Measurements from ENCODE around the gene CCDC178. TPM values are rescaled to one million over a fixed set of nuclear protein-coding genes. Genes with fewer than 3 reads are reported as not detected.
A peak's percentile ranks its signal among the peaks of the same experiment; 100 is the strongest.

Gene CCDC178
- total and polyA plus RNA-seq, 2 donors from 2014 or later = 3.7 to 4.6 TPM

DNA sequence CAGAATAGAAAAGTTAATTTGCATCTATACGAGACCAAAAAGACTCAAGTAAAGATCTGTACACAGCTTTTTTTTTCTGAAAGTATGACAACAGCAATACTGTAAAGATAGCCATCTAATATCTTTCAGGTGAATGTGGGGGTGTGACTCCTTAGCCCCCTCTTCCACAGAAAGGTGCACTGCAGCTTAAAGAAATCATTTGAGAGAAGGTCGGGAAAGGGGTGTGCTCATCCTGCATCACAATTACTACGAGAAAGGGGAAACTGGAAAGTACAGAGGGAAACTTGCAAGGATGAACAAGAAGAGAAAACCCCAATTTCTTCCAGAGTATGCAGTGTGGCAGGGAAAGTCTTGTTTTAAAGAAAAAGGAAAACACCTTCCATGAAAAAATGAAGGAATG lies 255.6 kb downstream of the CCDC178 start:
- intact Hi-C loops (cut with DNase I) = no loop called here
- TF ChIP-seq, protein P1, sequence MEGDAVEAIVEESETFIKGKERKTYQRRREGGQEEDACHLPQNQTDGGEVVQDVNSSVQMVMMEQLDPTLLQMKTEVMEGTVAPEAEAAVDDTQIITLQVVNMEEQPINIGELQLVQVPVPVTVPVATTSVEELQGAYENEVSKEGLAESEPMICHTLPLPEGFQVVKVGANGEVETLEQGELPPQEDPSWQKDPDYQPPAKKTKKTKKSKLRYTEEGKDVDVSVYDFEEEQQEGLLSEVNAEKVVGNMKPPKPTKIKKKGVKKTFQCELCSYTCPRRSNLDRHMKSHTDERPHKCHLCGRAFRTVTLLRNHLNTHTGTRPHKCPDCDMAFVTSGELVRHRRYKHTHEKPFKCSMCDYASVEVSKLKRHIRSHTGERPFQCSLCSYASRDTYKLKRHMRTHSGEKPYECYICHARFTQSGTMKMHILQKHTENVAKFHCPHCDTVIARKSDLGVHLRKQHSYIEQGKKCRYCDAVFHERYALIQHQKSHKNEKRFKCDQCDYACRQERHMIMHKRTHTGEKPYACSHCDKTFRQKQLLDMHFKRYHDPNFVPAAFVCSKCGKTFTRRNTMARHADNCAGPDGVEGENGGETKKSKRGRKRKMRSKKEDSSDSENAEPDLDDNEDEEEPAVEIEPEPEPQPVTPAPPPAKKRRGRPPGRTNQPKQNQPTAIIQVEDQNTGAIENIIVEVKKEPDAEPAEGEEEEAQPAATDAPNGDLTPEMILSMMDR (IDR thresholded peaks at IDR 0.05; ENCODE audit: borderline replicate concordance, extremely low read depth, insufficient read depth) = no peak
- no peak overlapping the region for H3K4me3 ChIP-seq (ENCODE audit: low read length in 3 of 3)
- DNase-seq = peak in 1 of 5 donors; percentile 9
- no peaks in the 10 kb centered on the region for H3K9me3 ChIP-seq (ENCODE audit: control insufficient read depth in 2 of 3, insufficient read depth in 1 of 3, low read length in 3 of 3)
- no peaks in the 10 kb centered on the region for H3K36me3 ChIP-seq (ENCODE audit: control insufficient read depth in 2 of 3, insufficient read depth in 3 of 3, low read length in 3 of 3)
- H3K9ac ChIP-seq (ENCODE audit: low read length in 3 of 3) = no peak overlapping the region
- H3K27ac ChIP-seq (ENCODE audit: low read depth in 2 of 2, low read length in 2 of 2) = no peak overlapping the region
- no peaks in the 10 kb centered on the region for H3K4me1 ChIP-seq (ENCODE audit: control insufficient read depth in 2 of 3, insufficient read depth in 2 of 3, low read depth in 1 of 3, low read length in 3 of 3)
- H3K27me3 ChIP-seq (ENCODE audit: control insufficient read depth, insufficient read depth, low read length) = no peaks in the 10 kb centered on the region
- FAIRE-seq = no peak

DNA sequence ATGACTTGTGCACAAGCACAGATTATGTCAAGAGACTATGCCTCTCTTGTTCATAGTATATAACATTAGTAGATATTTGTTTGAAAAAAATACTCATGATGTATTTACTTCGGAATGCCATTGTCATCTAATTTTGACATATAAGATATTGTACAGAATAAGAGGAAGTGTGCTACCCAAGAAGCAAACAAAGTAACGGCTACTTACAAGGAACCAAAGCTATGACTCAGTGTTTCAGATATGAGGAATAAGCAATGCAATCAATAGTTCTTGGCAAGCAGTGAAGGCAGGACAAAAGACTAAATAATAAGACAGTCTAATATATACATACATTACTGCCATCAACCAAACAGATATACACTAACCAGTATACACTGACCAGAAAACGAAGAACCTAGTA lies 256.3 kb downstream of the CCDC178 start:
- no peak overlapping the region for H3K27ac ChIP-seq (ENCODE audit: low read depth in 2 of 2, low read length in 2 of 2)
- no peaks in the 10 kb centered on the region for H3K4me1 ChIP-seq (ENCODE audit: control insufficient read depth in 2 of 3, insufficient read depth in 2 of 3, low read depth in 1 of 3, low read length in 3 of 3)
- H3K36me3 ChIP-seq (ENCODE audit: control insufficient read depth in 2 of 3, insufficient read depth in 3 of 3, low read length in 3 of 3) = no peaks in the 10 kb centered on the region
- DNase-seq (no peak), FAIRE-seq (no peak)
- H3K27me3 ChIP-seq (ENCODE audit: control insufficient read depth, insufficient read depth, low read length) = no peaks in the 10 kb centered on the region
- no peaks in the 10 kb centered on the region for H3K9me3 ChIP-seq (ENCODE audit: control insufficient read depth in 2 of 3, insufficient read depth in 1 of 3, low read length in 3 of 3)
- intact Hi-C loops (cut with DNase I) = no loop called here
- TF ChIP-seq, protein P1 (IDR thresholded peaks at IDR 0.05; ENCODE audit: borderline replicate concordance, extremely low read depth, insufficient read depth) = no peak
- H3K9ac ChIP-seq (ENCODE audit: low read length in 3 of 3) = no peak overlapping the region
- H3K4me3 ChIP-seq (ENCODE audit: low read length in 3 of 3) = no peak overlapping the region

DNA sequence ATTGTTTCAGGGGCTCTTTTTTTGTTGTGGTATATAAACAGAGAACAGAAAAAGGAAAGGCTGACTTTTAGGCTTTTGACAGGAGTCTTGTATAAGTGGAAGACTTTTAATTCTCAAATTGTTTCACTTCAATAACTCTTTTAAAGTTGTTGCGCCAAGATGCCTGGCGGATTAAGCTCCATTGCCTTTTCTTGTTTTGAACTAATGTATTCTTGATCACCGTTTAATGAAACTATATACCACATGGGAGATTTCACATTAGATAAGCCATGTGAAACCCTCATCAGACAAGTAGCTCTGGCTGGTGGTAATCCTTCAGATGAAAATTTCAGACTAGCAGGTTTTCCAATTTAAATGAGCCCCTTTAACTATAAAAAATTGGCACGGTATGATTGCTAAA lies 257.4 kb downstream of the CCDC178 start:
- Histone ChIP-seq H3K4me1 (ENCODE audit: control insufficient read depth in 2 of 3, insufficient read depth in 2 of 3, low read depth in 1 of 3, low read length in 3 of 3) (no peaks in the 10 kb centered on the region), H3K36me3 (ENCODE audit: control insufficient read depth in 2 of 3, insufficient read depth in 3 of 3, low read length in 3 of 3) (no peaks in the 10 kb centered on the region), H3K9me3 (ENCODE audit: control insufficient read depth in 2 of 3, insufficient read depth in 1 of 3, low read length in 3 of 3) (no peaks in the 10 kb centered on the region), H3K27ac (ENCODE audit: low read depth in 2 of 2, low read length in 2 of 2) (no peak overlapping the region), H3K9ac (ENCODE audit: low read length in 3 of 3) (no peak overlapping the region), H3K27me3 (ENCODE audit: control insufficient read depth, insufficient read depth, low read length) (no peaks in the 10 kb centered on the region), H3K4me3 (ENCODE audit: low read length in 3 of 3) (no peak overlapping the region)
- FAIRE-seq = no peak
- intact Hi-C loops (cut with DNase I) = no loop called here
- peak in 2 of 5 donors; percentile 35 to 49 for DNase-seq
- TF ChIP-seq, protein P1 (IDR thresholded peaks at IDR 0.05; ENCODE audit: borderline replicate concordance, extremely low read depth, insufficient read depth) = no peak

DNA sequence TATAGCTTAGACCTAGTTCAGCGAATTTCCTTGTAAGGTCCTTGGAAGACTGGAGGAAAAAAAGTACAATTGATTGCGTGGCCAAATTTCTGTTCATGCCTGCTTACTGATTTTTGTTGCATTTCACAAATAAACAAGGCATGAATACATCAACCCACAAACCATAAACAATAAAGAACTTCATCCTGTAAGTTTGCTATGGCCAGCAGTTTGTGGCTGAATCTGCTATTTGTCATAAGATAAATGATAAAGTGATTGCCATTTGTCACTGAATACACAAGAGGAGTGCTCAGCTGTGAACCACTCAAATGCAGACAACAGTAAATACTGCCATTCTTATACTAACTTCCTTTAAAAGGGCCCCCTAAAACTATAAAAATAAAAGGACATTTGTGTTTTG lies 259.5 kb downstream of the CCDC178 start:
- no peaks in the 10 kb centered on the region for H3K9me3 ChIP-seq (ENCODE audit: control insufficient read depth in 2 of 3, insufficient read depth in 1 of 3, low read length in 3 of 3)
- H3K27me3 ChIP-seq (ENCODE audit: control insufficient read depth, insufficient read depth, low read length) = no peaks in the 10 kb centered on the region
- H3K9ac ChIP-seq (ENCODE audit: low read length in 3 of 3) = no peak overlapping the region
- DNase-seq (no peak), FAIRE-seq (no peak)
- H3K4me1 ChIP-seq (ENCODE audit: control insufficient read depth in 2 of 3, insufficient read depth in 2 of 3, low read depth in 1 of 3, low read length in 3 of 3) = no peaks in the 10 kb centered on the region
- H3K4me3 ChIP-seq (ENCODE audit: low read length in 3 of 3) = no peak overlapping the region
- intact Hi-C loops (cut with DNase I) = no loop called here
- H3K27ac ChIP-seq (ENCODE audit: low read depth in 2 of 2, low read length in 2 of 2) = no peak overlapping the region
- TF ChIP-seq, protein P1 (IDR thresholded peaks at IDR 0.05; ENCODE audit: borderline replicate concordance, extremely low read depth, insufficient read depth) = no peak
- H3K36me3 ChIP-seq (ENCODE audit: control insufficient read depth in 2 of 3, insufficient read depth in 3 of 3, low read length in 3 of 3) = no peaks in the 10 kb centered on the region
